Measurements from ENCODE around the gene ERAP2. TPM values are rescaled to one million over a fixed set of nuclear protein-coding genes. Genes with fewer than 3 reads are reported as not detected.
A peak's percentile ranks its signal among the peaks of the same experiment; 100 is the strongest.
"Not testable (repeated sequence)": the region's sequence is repeated elsewhere in the genome, so short reads cannot be mapped to it uniquely, and the experiment has no call there.

Gene ERAP2
- total RNA-seq, 4 donors from 2014 or later = 5.7 to 20.9 (median 13.7) TPM

DNA sequence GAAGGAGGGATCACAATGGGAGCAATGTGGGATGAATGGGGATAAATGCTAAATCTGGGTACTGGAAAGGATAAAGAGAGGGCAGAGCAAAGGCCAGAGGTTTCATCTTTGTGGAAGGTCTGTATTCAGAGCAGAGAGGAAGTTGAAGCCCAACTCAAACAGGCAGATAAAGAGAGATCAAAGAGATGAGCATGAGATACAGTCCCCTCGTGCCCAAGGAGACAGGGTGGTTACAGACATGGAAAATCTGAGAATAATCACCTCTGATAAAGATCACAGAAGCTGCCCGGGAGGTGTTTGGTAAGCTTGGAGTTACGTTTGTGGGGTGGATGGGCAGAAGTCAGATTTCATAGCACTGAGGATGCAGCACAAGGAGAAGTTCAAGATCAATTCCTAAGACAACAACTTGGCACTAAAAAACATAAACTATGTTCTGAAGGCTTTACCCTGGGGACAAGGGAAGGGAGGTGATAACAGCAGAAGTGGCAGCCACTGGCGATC lies 459 bp upstream of the ERAP2 start:
- Histone ChIP-seq H3K27me3 (no peaks in the 10 kb centered on the region), H3K4me3 (peak overlapping the region; percentile 56 to 82 (median 62)), H3K27ac (peak overlapping the region; percentile 78 to 87 (median 85)), H3K9me3 (no peaks in the 10 kb centered on the region), H3K36me3 (peaks cover 0 to 9% (median 0%) of the 10 kb centered on the region in 3 donors), H3K4me1 (peaks cover 0 to 51% (median 5%) of the 10 kb centered on the region in 3 donors)
- intact Hi-C loops (cut with DNase I) = no loop called here
- 1 to 4% methylated on average over 4 of the region's 4 CpGs for WGBS, 2 donors
- no peak for DNase-seq
- TF ChIP-seq, protein P1, sequence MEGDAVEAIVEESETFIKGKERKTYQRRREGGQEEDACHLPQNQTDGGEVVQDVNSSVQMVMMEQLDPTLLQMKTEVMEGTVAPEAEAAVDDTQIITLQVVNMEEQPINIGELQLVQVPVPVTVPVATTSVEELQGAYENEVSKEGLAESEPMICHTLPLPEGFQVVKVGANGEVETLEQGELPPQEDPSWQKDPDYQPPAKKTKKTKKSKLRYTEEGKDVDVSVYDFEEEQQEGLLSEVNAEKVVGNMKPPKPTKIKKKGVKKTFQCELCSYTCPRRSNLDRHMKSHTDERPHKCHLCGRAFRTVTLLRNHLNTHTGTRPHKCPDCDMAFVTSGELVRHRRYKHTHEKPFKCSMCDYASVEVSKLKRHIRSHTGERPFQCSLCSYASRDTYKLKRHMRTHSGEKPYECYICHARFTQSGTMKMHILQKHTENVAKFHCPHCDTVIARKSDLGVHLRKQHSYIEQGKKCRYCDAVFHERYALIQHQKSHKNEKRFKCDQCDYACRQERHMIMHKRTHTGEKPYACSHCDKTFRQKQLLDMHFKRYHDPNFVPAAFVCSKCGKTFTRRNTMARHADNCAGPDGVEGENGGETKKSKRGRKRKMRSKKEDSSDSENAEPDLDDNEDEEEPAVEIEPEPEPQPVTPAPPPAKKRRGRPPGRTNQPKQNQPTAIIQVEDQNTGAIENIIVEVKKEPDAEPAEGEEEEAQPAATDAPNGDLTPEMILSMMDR (IDR thresholded peaks at IDR 0.05) = no peak
- TF ChIP-seq POLR2A (IDR thresholded peaks at IDR 0.05) = no peak

DNA sequence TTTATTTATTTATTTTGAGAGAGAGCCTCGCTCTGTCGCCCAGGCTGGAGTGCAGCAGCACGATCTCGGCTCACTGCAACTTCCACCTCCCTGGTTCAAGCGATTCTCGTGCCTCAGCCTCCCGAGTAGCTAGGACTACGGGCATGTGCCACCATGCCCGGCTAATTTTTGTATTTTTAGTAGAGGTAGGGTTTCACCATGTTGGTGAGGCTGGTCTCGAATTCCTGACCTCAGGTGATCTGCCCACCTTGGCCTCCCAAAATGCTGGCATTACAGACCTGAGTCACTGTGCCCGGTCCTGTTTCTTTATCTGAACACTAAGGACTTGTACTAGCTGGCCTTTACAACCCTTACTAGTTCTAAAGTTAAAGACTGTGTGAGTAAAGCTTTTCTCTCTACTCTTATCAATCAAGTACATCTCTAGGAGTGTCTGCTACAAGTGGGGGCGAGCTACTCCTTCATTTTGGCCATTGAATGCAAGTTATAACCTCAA lies 723 bp downstream of the ERAP2 start:
- DNase-seq; intact Hi-C loops (cut with DNase I); H3K9me3 ChIP-seq; H3K27me3 ChIP-seq: not testable (repeated sequence)
- Histone ChIP-seq H3K27ac (peak overlapping the region in 3 of 4 donors; percentile 78 to 87 (median 86)), H3K4me3 (peak overlapping the region; percentile 56 to 82 (median 62)), H3K4me1 (peaks cover 0 to 59% (median 14%) of the 10 kb centered on the region in 3 donors), H3K36me3 (peaks cover 0 to 19% (median 0%) of the 10 kb centered on the region in 3 donors)
- 6% methylated on average over 12 of the region's 12 CpGs for whole genome bisulfite sequencing, 2 donors

DNA sequence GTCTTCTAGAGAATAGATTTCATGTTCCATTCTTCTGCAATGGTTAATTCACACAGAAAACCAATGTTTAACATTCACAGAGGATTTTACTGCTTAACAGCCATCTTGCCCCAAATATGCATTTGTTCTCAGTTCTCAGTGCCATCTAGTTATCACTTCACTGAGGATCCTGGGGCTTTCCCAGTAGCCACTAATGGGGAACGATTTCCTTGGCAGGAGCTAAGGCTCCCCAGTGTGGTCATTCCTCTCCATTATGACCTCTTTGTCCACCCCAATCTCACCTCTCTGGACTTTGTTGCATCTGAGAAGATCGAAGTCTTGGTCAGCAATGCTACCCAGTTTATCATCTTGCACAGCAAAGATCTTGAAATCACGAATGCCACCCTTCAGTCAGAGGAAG lies 3.4 kb downstream of the ERAP2 start:
- intact Hi-C loops (cut with DNase I) = no loop called here
- peak overlapping the region in 1 of 4 donors; percentile 21 for H3K27ac ChIP-seq

DNA sequence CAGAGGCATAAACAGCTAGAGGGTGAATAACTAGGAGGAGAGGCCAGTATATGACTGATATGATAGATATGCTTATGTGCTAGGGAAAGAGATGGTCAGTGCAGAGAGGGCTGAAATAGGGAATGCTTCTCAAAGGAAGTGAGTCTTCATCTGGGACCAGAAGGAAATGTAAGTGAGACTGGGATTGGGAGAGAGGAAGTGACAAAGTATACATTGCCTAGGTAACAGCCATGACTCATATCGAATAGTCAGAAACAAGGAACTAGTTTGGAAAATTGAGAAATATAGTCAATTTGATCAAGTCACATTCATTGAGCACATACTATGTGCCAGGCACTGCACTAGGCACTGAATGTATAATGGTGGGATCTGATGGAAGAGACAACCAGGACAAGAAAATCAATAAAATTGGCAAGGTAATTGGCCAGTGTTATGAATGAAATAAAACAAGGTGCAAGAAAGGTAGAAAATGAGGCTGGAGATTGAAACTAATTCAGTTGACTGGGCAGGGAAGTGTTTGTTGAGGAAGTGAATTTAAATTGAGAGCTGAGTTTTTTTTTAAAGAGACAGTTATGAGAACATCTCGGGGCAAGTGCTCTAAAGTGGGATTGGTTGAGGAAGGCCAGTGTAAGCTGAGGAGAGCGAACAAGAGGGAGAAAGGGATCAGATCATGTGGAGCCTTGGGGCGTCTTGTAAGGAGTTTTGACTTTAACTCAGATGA lies 4.3 kb downstream of the ERAP2 start:
- TF ChIP-seq POLR2A (IDR thresholded peaks at IDR 0.05) = no peak
- TF ChIP-seq, protein P1 (IDR thresholded peaks at IDR 0.05) = no peak
- no peak overlapping the region for H3K4me3 ChIP-seq
- peaks cover 0 to 74% (median 23%) of the 10 kb centered on the region in 3 donors for H3K4me1 ChIP-seq
- intact Hi-C loops (cut with DNase I) = no loop called here
- peak overlapping the region in 1 of 4 donors; percentile 21 for H3K27ac ChIP-seq
- H3K9me3 ChIP-seq = no peaks in the 10 kb centered on the region
- no peaks in the 10 kb centered on the region for H3K27me3 ChIP-seq
- 80 to 81% methylated on average over 4 of the region's 4 CpGs for WGBS, 2 donors
- DNase-seq = no peak
- peaks cover 0 to 54% (median 0%) of the 10 kb centered on the region in 3 donors for H3K36me3 ChIP-seq

More for the DNA sequence above, 3.4 kb downstream of the ERAP2 start:
- WGBS, 2 donors = 52 to 78% methylated on average over 3 of the region's 3 CpGs
- Histone ChIP-seq H3K27me3 (no peaks in the 10 kb centered on the region), H3K4me3 (no peak overlapping the region), H3K4me1 (peaks cover 0 to 73% (median 19%) of the 10 kb centered on the region in 3 donors), H3K36me3 (peaks cover 0 to 44% (median 0%) of the 10 kb centered on the region in 3 donors), H3K9me3 (no peaks in the 10 kb centered on the region)
- no peak for TF ChIP-seq POLR2A (IDR thresholded peaks at IDR 0.05)
- TF ChIP-seq, protein P1 (IDR thresholded peaks at IDR 0.05) = no peak
- DNase-seq = no peak

DNA sequence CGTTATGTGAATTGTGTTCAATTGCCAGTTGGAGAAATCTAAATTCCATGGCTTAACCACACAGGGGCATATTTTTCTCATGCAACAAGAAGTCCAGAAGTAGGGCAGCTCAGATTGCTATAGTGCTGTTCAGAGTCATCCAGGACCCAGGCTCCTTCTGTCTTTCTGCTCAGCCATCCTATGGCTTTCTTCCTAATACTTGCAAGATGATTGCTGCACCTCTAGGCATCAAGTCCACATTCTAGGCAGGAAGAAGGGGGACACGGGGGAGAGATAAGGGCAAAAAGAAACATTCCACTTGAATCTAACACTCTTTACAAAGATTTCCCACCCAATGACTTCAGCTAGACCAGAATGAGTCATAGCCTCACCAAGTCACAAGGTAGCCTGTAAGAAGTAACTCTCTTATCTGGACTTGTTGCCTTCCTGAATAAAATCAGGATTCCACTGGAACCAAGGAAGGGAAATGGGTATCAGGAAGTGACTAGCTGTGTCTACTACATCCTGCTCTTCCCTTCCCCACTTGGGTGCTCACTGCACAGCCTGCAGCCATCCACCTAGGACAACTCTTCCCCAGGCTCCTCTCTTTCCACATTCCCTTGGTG lies 5.3 kb downstream of the ERAP2 start:
- H3K27ac ChIP-seq = no peak overlapping the region
- intact Hi-C loops (cut with DNase I) = no loop called here
- H3K9me3 ChIP-seq = no peaks in the 10 kb centered on the region
- H3K4me3 ChIP-seq = no peak overlapping the region
- 77 to 100% methylated on average over 1 to 2 of the region's 2 CpGs for WGBS, 2 donors
- TF ChIP-seq, protein P1 (IDR thresholded peaks at IDR 0.05) = no peak
- no peak for TF ChIP-seq POLR2A (IDR thresholded peaks at IDR 0.05)
- DNase-seq = no peak
- peaks cover 0 to 54% (median 0%) of the 10 kb centered on the region in 3 donors for H3K36me3 ChIP-seq
- peaks cover 0 to 73% (median 23%) of the 10 kb centered on the region in 3 donors for H3K4me1 ChIP-seq
- H3K27me3 ChIP-seq = no peaks in the 10 kb centered on the region

All from esophagus squamous epithelium (tissue), 5 donors.